ENCODE data around the gene CRIP1. TPM values are rescaled to one million over a fixed set of nuclear protein-coding genes. Genes with fewer than 3 reads are reported as not detected.

Gene CRIP1
- polyA plus RNA-seq, 1 experiment, result 0.74 TPM

DNA sequence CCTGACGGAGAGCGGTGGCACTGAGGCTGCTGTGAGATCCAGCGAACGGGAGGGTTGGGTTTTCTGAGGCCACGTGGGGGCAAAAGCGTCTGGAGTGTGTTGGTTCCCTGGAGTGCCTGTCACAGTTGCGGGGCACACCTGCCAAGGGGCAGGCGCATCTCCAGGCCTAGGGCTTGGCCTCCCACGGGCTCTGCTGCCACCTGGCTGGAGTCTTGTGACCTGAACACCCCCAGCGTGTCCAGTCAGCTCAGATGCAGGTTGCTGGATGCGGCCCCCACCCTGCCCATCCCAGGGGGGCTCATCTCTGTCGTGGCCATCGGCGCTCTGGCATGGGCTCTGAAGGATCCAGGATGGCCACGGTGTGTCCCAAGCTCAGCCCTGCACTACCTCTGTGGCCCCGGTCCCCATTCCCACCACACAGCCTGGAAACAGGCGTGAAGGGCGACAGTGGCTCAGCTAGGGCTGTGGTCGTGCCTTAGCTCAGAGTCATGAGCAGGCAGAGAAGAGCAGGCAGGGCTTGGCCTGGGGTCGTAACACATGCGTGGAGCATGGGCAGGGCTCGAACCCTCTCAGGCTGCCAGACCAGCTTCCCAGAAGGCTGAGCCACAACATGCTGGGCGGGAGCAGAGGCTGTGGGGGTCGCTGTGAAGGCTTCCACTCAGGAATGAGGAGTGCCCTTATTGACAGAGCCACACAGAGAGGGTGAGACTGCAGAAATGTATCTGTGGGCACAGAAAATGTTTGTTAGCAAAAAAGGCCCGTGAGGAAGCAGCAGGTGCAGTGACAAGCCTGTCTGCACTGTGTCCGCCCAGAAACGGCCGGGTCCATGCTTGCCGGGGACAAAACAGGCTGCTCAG is 35.6 kb upstream of the CRIP1 start:
- TF ChIP-seq, protein P1, sequence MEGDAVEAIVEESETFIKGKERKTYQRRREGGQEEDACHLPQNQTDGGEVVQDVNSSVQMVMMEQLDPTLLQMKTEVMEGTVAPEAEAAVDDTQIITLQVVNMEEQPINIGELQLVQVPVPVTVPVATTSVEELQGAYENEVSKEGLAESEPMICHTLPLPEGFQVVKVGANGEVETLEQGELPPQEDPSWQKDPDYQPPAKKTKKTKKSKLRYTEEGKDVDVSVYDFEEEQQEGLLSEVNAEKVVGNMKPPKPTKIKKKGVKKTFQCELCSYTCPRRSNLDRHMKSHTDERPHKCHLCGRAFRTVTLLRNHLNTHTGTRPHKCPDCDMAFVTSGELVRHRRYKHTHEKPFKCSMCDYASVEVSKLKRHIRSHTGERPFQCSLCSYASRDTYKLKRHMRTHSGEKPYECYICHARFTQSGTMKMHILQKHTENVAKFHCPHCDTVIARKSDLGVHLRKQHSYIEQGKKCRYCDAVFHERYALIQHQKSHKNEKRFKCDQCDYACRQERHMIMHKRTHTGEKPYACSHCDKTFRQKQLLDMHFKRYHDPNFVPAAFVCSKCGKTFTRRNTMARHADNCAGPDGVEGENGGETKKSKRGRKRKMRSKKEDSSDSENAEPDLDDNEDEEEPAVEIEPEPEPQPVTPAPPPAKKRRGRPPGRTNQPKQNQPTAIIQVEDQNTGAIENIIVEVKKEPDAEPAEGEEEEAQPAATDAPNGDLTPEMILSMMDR (IDR thresholded peaks at IDR 0.05; ENCODE audit: low read depth, low read length), result no peak
- no peak overlapping the region for H3K27ac ChIP-seq (ENCODE audit: low read depth, low read length)

DNA sequence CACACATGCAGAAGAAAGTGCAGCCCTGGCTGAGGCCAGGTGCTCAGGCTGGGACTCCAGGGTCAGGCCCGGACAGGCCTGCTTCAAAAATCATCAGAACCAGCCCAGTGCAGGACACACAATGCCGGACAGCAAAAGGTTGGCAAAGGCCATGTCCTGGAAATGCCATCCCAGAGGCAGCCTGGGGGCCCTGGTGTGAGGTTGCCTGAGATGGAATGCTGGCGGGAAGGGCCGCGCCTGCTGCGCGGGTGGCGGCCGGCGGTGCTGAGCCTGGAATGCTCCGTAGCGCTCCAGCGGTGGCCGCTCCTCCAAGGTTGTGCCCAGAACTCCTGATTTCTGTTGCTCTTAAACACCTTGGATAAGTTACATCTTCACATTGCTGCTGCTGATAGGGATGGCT is 33.7 kb upstream of the CRIP1 start:
- TF ChIP-seq, protein P1 (IDR thresholded peaks at IDR 0.05; ENCODE audit: low read depth, low read length), result no peak
- no peak for DNase-seq (ENCODE audit: low read depth, low spot score)
- Histone ChIP-seq H3K9me3 (ENCODE audit: control insufficient read depth, insufficient read depth, low read length) (no peaks in the 10 kb centered on the region), H3K27me3 (ENCODE audit: control insufficient read depth, insufficient read depth, low read length) (no peaks in the 10 kb centered on the region), H3K27ac (ENCODE audit: low read depth, low read length) (no peak overlapping the region), H3K4me3 (ENCODE audit: low read depth, low read length) (no peak overlapping the region)
- CTCF ChIA-PET, result interaction anchor here (1.3 kb wide), 1 partner anchor 37 kb away, joined by 6 read pairs; no protein-coding TSS in a partner anchor
- POLR2A ChIA-PET, result no interaction called here

More for the DNA sequence above, 35.6 kb upstream of the CRIP1 start:
- Histone ChIP-seq H3K9me3 (ENCODE audit: control insufficient read depth, insufficient read depth, low read length) (no peaks in the 10 kb centered on the region), H3K4me3 (ENCODE audit: low read depth, low read length) (no peak overlapping the region), H3K27me3 (ENCODE audit: control insufficient read depth, insufficient read depth, low read length) (no peaks in the 10 kb centered on the region)
- CTCF ChIA-PET, result interaction anchor here (1.3 to 1.4 kb wide), 2 partner anchors 30 to 39 kb away, joined by 3 to 4 read pairs; no protein-coding TSS in a partner anchor
- no peak for DNase-seq (ENCODE audit: low read depth, low spot score)
- POLR2A ChIA-PET, result no interaction called here

DNA sequence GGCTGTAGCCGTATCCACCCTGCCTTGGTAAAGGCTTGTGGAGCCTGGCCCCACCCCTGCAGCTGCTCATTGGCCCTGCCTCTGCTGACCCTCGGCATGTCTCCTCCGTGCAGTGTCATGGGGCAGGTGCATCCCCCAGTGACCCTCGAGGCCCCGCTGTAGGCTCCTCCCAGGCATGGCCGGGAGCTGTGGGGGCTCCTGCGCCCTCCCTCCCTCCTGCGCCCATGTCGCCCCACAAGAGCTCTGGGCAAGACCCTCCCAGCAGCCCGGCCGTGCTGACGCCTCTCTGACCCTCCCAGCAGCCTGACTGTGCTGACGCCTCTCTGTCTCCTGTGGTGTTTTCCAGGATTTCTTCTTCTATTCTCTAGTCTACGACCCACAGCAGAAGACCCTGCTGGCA is 32.8 kb upstream of the CRIP1 start:
- CTCF ChIA-PET, result interaction anchor here (1.3 kb wide), 1 partner anchor 36 kb away, joined by 6 read pairs; no protein-coding TSS in a partner anchor
- TF ChIP-seq, protein P1 (IDR thresholded peaks at IDR 0.05; ENCODE audit: low read depth, low read length), result no peak
- Histone ChIP-seq H3K4me3 (ENCODE audit: low read depth, low read length) (no peak overlapping the region), H3K9me3 (ENCODE audit: control insufficient read depth, insufficient read depth, low read length) (no peaks in the 10 kb centered on the region), H3K27ac (ENCODE audit: low read depth, low read length) (no peak overlapping the region), H3K27me3 (ENCODE audit: control insufficient read depth, insufficient read depth, low read length) (no peaks in the 10 kb centered on the region)
- DNase-seq (ENCODE audit: low read depth, low spot score), result no peak
- POLR2A ChIA-PET, result no interaction called here

DNA sequence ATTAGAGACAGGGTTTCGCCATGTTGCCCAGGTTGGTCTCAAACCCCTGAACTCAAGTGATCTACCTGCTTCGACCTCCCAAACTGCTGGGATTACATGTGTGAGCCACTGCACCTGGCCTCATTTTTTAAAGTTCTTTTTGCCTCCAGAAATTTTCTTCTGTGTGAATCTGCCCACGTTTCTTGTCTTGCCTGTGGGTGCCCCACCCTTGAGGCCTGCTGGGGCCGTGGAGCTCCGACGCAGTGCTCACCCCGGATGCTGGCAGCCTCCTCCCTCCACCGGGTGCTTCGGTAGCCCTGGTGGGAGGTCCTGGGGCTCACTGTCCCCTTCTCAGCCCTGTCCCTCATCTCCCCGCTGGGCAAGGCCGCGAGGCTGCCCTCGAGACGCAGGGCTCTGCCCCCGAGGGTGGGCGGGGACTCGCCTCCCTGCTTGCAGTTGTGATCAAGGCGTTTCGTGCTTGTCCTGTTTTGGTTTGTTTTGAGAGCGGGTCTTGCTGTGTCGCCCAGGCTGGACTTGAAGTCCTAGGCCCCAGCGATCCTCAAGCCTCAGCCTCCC is 31.5 kb upstream of the CRIP1 start:
- no peak overlapping the region for H3K27ac ChIP-seq (ENCODE audit: low read depth, low read length)
- H3K27me3 ChIP-seq (ENCODE audit: control insufficient read depth, insufficient read depth, low read length), result no peaks in the 10 kb centered on the region
- H3K9me3 ChIP-seq (ENCODE audit: control insufficient read depth, insufficient read depth, low read length), result no peaks in the 10 kb centered on the region
- CTCF ChIA-PET, result no interaction called here
- POLR2A ChIA-PET, result no interaction called here
- H3K4me3 ChIP-seq (ENCODE audit: low read depth, low read length), result no peak overlapping the region
- no peak for DNase-seq (ENCODE audit: low read depth, low spot score)
- TF ChIP-seq, protein P1 (IDR thresholded peaks at IDR 0.05; ENCODE audit: low read depth, low read length), result no peak
